Measurements from ENCODE around the gene EHF. TPM values are rescaled to one million over a fixed set of nuclear protein-coding genes. Genes with fewer than 3 reads are reported as not detected.

Gene EHF
- total RNA-seq, 1 experiment from 2014 or later: not detected

DNA sequence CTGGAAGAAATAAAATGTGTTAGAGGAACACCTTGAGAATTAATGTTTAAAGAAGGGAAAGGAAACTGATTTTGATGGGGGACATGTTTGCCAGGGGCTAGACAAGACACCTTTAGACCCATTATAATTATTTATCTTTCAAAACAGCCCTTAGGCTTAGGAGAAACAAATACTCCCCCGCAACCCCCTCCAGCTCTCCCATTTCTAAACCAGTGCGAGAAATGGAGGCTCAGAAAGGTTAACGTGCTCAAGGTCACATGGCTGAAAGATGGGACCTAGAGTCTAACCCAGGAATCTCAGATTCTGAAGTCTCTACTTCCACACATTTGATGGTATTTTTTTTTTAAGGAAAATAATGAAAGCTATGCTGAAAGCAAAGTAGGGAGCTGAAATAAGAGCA lies 18.0 kb downstream of the EHF start:
- DNase-seq (ENCODE audit: low read depth): no peak
- in situ Hi-C loops (cut with HindIII; ENCODE audit: low pct_unique_long_range_greater_than_20kb, low sequenced_read_pairs): no loop called here

DNA sequence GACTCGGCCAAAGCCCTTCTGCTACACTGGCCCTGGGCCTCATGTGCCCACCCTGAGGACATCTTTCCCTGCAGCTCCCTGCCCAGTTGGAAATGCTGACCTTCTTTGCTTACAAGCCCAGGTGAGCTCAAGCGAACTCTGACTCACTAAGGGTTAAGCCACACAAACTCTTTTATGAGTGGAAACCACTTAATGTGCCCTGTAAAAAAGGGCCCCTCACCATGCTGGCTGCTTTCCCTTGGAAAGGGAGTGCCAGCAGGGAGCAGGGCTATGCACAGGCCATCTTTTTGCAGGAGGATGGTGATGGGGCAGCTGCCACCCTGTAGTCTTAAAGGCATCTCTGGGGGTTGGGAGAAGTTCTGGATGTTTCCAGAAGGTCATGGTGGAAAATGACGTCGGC lies 18.7 kb downstream of the EHF start:
- in situ Hi-C loops (cut with HindIII; ENCODE audit: low pct_unique_long_range_greater_than_20kb, low sequenced_read_pairs): no loop called here
- DNase-seq (ENCODE audit: low read depth): no peak

DNA sequence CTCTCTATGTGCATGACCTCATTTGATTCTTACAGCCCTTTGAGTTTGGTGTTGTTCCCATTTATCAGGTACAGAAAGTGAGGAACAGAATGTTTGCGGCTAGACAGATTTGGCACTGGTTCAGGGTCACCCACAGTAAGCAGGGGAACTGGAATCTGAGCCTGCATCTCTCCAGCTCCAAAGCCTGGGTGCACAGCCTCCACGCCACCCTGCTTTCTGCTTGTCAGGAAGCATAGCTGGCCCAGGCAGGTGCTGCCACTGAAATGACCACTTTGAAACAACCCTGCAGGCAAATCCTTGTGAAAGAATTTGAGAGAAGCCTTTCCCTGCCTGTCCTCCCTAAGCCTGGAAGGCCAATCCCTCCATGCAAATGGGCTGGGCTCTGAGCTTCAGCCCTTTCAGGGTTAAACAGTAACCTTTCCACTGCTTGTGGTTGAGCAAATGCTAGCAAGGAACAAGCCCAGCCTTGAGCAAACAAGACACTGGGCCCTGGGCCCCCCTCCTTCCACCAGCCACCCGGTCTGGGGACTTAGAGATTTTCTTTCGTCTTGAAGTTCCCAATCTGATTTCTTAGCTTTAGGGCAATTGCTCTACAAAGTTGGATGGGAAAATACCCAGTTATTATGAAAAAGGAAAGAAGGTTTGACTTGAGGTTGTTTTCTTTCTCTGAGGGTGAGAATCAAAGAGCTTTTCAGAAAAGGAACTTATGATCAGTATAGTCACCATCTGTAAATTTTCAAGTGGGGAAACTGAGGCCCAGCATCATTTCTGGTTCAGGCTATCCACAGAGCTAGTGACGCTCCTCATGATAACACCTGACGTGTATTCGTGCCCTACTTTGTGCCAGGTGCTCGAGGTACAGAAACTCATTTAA lies 19.4 kb downstream of the EHF start:
- in situ Hi-C loops (cut with HindIII; ENCODE audit: low pct_unique_long_range_greater_than_20kb, low sequenced_read_pairs): no loop called here
- DNase-seq (ENCODE audit: low read depth): peak; percentile 70

DNA sequence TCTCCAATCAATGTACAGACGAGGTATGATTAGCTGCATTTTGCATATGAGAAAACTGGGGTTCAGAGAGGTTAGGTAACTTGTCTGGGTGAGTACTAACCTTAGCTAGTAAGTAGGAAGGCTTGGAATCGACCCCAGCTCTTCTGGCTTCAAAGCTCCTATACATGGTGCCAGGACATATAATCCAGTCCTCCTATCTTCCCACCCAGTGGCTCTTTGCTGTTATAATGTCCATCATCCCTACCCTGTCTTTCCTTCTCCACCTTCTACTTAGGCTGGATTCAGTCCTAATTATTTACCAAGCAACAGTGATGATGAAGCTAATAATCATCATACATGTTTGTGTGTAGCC lies 20.0 kb downstream of the EHF start:
- in situ Hi-C loops (cut with HindIII; ENCODE audit: low pct_unique_long_range_greater_than_20kb, low sequenced_read_pairs): no loop called here
- DNase-seq (ENCODE audit: low read depth): no peak

DNA sequence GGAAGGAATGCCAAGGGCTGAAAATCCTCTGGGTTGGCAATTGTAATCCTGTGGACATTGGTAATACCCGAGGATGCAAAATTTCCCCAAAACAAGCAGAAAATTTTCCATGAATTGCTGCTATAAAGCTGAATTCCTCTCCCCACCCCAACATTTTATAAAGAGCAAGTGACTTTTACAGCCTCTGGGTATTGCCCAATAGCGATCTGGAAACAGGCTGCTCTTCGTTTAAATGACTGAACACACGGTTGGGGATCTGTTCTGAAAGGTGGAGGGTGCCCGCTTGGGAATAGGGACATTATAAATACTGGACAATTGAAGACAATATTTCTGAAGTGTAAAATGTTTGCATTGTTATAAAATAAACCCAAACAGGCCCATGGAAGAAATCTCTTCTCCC lies 20.6 kb downstream of the EHF start:
- DNase-seq (ENCODE audit: low read depth): no peak

DNA sequence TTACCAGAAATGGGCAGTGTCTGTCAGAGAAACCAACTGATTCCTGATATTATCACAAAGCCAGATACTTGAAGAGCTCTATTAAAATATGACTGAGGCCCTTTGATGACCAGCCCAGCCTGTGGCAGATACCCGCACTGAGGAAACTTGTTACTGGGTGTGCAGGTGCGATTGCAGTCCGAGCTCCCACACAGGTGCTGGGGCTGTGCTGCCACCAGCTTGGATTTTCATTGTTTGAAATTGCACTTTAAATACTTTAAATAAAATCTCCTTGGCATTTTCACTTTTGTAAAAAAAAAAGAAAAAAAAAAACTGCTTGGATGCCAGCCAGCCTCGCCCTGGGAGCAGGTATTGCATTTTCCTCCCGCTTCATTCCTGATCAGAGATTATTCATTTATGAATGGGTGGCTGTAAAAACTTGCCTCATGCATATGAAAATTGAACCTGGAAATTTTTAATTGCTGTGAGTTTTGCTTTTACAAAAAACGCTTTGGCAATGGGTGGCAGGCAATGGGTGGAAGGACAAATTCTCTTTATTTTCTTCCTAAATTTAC lies 21.2 kb downstream of the EHF start:
- in situ Hi-C loops (cut with HindIII; ENCODE audit: low pct_unique_long_range_greater_than_20kb, low sequenced_read_pairs): no loop called here
- no peak for DNase-seq (ENCODE audit: low read depth)

More for the DNA sequence above, 20.6 kb downstream of the EHF start:
- in situ Hi-C loops (cut with HindIII; ENCODE audit: low pct_unique_long_range_greater_than_20kb, low sequenced_read_pairs): no loop called here

DNA sequence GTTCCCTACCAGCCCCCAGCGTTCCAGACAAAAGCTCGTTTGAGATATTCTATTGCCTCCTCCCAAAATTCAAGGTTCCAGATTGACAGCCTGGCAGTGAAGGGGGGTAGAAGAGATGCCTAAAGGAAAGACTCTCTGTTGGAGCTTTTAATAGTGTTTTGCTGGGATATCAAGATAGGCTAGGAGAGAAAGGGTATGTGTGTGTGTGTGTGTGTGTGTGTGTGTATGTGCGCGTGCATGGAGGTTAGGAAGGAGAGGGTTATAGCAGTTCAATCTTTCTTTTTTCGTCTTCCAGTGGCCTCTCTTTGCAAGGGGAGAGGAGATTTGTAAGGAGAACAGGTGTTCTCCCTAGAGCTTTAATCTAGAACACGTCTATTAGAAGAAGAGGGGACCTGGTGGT lies 22.0 kb downstream of the EHF start:
- no peak for DNase-seq (ENCODE audit: low read depth)
- in situ Hi-C loops (cut with HindIII; ENCODE audit: low pct_unique_long_range_greater_than_20kb, low sequenced_read_pairs): no loop called here

DNA sequence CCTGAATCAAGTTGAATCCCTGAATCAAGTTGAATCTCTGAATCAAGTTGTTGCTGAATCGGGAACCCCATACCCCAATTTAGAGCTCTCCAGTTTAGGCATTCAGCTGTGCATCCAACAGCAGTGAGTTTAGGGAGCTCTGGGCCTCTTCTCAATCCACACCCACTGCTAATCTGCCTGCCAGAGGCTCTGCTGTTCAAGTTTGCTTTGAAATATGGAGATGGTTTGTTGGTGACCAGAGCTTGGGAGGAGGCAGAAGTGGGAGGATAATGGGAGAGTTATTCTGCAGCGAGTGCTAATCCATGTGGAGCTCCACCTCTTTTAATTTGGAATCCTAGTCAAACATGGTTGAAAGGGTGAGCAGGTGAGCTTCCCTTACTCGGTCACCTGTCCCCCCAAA lies 22.4 kb downstream of the EHF start:
- no peak for DNase-seq (ENCODE audit: low read depth)
- in situ Hi-C loops (cut with HindIII; ENCODE audit: low pct_unique_long_range_greater_than_20kb, low sequenced_read_pairs): no loop called here

DNA sequence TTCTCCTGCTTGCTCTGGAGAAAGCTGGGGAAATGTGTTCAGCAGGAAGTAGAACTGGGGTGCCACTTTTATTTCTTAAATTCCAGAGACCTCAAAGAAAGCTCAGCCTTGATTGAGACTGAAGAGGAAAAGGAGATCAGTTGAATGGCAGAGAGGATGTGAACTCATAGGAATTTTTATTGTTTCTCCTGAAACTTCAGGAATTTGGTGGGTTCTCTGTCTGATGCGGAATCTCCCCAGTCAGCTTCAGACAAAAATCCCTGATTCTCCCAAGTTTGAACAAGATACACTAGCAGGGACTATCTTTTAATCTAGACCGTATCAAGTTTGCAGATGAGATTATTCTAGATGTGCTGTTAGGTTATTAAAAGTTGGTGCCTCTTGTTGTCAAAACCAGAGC lies 23.0 kb downstream of the EHF start:
- in situ Hi-C loops (cut with HindIII; ENCODE audit: low pct_unique_long_range_greater_than_20kb, low sequenced_read_pairs): no loop called here
- DNase-seq (ENCODE audit: low read depth): no peak

DNA sequence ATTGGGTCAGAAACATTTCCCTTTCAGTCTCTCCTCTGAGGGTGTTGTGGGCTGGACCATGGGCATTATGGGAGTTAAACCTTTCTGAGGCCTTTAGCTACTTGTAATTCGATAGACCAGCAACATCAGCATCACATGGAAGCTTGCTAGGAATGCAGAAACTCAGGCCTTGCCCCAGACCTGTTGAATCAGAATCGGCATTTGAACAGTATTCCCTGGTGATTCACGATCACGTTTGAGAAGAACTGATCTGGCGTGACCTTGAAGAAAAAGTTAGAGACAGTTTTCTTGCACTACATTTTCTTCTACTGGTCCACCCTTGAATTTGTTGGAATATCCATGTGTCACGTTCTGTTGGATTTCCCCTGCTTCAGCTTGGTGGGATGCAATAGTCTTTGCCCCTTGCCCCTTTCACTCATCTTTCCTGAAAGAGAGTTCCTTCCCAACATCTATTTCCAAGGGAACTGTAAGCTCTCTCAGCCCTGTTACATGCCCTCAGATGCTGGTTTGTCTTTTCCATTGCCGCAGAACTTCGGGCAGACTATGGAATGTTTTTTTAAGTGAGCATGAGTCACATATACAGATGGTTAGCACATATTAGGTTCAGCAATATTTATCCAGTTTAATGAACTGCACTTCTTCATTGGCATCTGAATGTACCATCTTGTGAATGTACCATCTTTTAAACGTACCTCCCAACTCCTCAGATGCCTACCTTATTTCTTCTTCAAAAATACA lies 23.9 kb downstream of the EHF start:
- in situ Hi-C loops (cut with HindIII; ENCODE audit: low pct_unique_long_range_greater_than_20kb, low sequenced_read_pairs): no loop called here
- DNase-seq (ENCODE audit: low read depth): peak; percentile 69

DNA sequence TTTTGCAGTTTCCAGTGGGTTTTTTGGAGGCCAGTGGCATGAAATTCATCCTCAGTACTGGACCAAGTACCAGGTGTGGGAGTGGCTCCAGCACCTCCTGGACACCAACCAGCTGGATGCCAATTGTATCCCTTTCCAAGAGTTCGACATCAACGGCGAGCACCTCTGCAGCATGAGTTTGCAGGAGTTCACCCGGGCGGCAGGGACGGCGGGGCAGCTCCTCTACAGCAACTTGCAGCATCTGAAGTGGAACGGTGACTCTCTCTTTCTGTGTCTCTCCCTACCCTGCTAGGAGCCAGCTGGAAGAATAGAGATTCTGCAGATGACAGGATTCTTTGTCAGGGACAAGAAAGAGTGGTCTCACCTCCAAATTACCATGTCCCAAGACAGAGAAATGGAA lies 25.5 kb downstream of the EHF start:
- DNase-seq (ENCODE audit: low read depth): no peak

DNA sequence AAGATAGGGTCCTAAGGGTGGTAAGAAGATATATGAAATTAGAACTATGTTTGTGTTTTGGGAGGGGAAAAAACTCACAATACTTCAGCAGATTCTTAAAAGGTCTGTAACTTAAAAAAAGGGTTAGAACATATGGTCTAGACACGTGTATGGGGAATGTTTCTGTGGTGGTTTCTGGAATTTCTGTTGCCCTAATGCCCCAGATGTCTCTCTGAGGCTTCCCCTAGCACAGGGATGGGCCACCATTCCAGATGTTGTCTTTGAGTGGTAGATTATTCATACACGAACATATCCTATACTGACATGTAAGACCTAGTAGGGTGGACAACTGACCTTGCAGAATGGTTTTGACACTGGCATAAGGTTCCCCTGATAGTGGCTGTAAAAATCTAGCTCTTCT lies 26.2 kb downstream of the EHF start:
- in situ Hi-C loops (cut with HindIII; ENCODE audit: low pct_unique_long_range_greater_than_20kb, low sequenced_read_pairs): no loop called here
- DNase-seq (ENCODE audit: low read depth): no peak

More for the DNA sequence above, 25.5 kb downstream of the EHF start:
- in situ Hi-C loops (cut with HindIII; ENCODE audit: low pct_unique_long_range_greater_than_20kb, low sequenced_read_pairs): no loop called here

DNA sequence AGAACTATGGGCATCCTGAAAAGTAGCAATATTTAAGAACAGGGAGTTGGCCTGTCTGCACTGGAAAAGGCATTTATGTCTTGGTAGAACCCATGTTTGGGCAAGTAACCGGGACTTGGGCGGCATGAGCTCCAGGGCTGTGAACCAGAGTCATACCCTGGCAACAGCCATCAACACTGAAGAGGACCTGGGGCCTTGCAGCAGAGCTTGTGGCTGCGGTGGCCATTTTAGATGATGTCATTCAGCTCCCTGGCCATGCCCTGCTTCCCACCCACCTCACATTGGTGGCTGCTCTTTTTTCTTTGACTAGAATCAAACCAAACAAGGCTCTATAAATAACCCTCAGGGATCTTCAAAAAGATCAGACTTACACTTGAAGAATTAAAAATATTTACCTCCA lies 26.6 kb downstream of the EHF start:
- in situ Hi-C loops (cut with HindIII; ENCODE audit: low pct_unique_long_range_greater_than_20kb, low sequenced_read_pairs): no loop called here
- DNase-seq (ENCODE audit: low read depth): no peak

DNA sequence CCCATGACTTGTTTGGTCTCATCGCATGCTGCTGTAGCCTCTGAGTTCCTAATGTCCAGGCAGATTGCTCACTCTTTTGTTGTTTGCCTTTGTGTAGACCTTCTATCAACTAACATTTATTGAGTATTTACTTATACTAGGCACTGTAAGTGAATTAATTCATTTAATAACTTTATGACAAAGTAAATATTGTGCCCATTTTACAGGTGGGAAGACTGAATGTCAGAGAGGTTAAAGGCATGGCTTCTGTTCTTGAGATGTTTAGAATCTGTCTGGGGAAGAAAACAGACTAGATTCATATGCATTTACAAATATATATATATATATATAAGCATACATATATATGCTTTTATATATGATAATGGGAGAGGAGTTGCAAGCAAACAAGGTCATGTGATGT lies 27.1 kb downstream of the EHF start:
- no peak for DNase-seq (ENCODE audit: low read depth)
- in situ Hi-C loops (cut with HindIII; ENCODE audit: low pct_unique_long_range_greater_than_20kb, low sequenced_read_pairs): no loop called here

DNA sequence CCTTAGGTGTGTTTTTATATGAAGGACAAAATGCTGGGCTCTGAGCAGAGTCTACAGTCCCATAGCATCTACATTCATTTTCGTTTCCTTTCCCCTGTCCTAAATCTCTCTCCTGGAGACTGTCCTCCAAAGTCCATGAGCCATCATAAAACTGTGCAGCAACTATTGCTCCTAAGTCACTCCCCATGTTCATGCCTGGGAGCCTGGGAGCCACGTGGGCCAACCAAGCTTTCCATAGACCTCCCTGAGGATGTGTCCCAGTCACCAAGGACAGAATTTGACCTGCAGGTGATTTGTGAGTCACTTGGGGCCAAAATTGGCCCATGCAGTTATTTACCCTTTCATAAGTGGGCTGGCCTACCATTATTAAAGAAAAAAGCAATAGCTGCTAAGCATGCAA lies 28.7 kb downstream of the EHF start:
- in situ Hi-C loops (cut with HindIII; ENCODE audit: low pct_unique_long_range_greater_than_20kb, low sequenced_read_pairs): no loop called here
- DNase-seq (ENCODE audit: low read depth): no peak

DNA sequence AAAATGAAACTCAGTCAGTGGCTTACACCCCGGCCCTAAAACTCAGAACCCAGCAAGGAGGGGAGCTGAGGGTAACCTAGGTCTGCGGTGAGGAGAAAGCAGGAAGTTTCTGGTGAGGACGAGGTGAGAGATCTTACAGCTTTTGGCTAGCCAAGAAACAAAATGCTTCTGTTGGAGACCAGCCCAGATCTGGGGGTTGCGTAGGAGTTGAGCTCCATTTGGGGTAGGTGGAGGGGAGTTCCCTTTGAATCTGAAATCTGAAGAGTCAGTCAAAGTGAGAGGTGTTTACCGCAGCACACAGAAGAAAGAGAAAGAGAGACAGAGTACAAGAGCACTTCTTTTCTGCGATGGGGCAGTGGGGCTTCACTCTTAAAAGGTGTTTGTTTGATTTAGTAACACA lies 29.6 kb downstream of the EHF start:
- DNase-seq (ENCODE audit: low read depth): no peak
- in situ Hi-C loops (cut with HindIII; ENCODE audit: low pct_unique_long_range_greater_than_20kb, low sequenced_read_pairs): no loop called here

DNA sequence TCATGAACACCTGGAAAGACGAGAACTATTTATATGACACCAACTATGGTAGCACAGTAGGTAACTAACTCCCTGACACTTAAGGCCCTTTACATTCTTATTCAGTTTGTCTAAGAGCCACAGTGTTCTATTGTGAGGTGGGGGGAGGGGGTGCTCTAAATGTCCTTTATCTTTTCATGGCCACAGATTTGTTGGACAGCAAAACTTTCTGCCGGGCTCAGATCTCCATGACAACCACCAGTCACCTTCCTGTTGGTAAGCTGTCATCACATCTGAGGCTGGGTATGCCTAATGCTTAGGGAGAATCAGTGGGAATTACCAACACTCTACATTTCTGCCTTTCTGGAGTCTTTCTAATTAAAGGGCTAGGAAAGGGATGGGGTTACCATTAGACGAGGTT lies 30.7 kb downstream of the EHF start:
- no peak for DNase-seq (ENCODE audit: low read depth)
- in situ Hi-C loops (cut with HindIII; ENCODE audit: low pct_unique_long_range_greater_than_20kb, low sequenced_read_pairs): no loop called here

DNA sequence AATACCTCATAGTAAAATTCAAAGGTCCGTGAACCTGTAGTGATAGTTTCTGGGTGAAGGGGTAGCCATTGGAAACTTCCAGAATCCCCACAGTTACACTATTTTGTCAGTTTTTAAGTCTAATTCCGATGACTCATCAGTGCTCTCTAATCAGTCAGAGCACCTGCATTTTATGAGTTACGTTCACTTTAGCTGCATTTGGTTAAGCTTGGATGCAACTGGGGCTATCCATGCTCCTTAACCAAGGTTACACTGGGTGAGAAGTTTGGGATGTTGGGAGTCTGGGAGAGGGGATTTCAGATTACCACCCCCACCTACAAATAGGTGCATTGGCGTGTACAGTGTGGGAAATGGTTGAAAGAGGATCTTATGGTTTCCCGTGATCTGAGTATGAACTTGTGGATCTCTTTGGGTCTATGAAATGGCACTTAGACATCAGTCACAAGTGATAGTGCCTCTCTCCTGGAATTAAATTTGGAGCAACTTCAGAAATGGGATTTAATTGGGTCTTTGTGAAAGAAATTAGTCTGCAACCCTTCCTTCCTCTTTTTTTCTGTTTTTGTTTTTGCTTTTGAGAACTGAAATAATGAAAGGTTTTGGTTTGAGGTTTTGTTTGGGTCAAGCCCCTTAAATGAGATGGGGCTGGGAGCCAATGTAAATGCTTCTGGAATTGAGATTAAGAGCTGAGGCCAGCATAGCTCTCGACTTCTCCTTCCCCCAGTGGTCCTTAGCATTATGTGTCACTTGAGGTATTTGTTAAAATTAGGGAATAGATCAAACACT lies 31.5 kb downstream of the EHF start:
- DNase-seq (ENCODE audit: low read depth): no peak
- in situ Hi-C loops (cut with HindIII; ENCODE audit: low pct_unique_long_range_greater_than_20kb, low sequenced_read_pairs): no loop called here

DNA sequence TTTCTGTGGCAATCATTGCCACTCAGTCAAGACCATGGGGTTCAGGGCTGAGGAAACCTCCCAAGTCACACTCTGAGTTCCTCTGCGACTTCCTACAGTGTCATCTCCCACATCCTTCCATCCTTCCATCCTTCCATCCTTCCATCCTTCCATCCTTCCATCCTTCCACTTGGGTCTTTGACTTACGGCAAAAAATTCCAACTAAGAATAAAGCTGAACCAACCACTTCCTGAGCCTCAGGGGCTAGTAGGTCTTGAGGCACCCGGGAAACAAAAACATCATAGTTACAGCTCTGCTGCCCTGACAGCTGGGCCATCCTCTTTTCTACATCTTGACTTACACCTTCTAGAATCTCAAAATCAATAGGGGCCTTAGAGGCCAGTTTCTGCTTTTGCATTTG lies 32.1 kb downstream of the EHF start:
- no peak for DNase-seq (ENCODE audit: low read depth)
- in situ Hi-C loops (cut with HindIII; ENCODE audit: low pct_unique_long_range_greater_than_20kb, low sequenced_read_pairs): no loop called here
